GM21526 (cell line): ENCODE data around the gene ZNF778.

Source experiments
- ATAC-seq: cut with Tn5 transposase; IDR thresholded peaks from one replicate; pipeline ENCODE4 v1.9.1; 2021; ENCODE audit warnings: moderate library complexity; ENCODE audit not compliant: unreplicated experiment, low FRiP score

ZNF778 gene

GRCh38 chr16:89273741-89274472 is 56.4 kb downstream of the ZNF778 start:
- no peak for ATAC-seq

DNA sequence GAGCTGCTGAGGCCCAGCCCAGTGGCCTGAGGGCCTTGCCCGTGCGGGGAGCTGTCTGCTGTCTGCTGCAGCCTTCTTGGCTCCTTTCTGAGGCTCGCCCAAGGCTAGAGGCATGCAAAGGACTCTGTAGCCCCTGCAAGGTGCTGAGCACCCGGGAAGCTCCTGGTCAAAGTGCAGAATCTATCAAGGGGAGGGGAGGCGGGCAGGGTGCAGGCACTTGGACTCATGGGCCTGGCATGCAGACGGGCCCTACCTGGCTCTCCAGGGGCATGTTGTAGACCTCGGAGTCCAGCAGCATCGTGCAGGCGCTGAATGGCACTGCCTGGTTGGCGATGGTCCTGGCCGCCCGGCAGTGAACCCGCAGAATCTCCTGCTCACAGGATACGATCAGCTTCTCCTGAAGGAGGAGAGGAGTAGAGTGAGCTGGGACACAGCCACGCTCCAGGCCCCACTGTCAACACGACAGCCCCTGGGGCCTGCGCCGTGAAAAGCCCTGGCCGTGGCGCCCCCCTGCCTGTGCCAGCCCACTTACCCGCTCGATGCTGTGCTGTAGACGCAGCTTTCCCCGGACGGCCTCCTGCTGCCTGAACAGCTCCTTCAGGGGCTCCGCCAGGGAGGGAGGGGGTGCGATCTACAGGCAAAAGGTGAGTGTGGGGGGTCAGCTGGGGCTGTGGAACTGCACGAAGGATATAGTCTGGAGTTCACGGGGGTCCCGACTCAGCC is 57.2 kb downstream of the ZNF778 start:
- ATAC-seq: no peak

DNA sequence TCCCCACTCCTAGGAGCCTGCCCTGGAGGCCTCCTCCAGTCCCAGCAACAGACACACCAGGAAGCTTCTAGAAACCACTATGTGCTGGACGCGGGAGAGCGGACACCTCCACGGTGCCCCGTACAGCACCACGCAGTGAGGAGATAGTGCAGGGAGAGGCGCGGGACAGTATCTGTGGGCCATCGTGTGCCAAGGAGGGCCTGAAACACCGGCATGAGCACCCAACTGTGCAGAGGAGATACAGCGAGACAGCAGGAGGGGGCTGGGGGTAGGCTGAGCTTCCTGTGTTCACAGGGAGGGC is 57.7 kb downstream of the ZNF778 start:
- no peak for ATAC-seq

- no peak for ATAC-seq
These were observed 58.6 kb downstream of the ZNF778 start for GRCh38 chr16:89275837-89276720.

- no peak for ATAC-seq
These were observed 59.5 kb downstream of the ZNF778 start for GRCh38 chr16:89277049-89277448.

- ATAC-seq: no peak
These were observed 60.3 kb downstream of the ZNF778 start for GRCh38 chr16:89277641-89278341.

DNA sequence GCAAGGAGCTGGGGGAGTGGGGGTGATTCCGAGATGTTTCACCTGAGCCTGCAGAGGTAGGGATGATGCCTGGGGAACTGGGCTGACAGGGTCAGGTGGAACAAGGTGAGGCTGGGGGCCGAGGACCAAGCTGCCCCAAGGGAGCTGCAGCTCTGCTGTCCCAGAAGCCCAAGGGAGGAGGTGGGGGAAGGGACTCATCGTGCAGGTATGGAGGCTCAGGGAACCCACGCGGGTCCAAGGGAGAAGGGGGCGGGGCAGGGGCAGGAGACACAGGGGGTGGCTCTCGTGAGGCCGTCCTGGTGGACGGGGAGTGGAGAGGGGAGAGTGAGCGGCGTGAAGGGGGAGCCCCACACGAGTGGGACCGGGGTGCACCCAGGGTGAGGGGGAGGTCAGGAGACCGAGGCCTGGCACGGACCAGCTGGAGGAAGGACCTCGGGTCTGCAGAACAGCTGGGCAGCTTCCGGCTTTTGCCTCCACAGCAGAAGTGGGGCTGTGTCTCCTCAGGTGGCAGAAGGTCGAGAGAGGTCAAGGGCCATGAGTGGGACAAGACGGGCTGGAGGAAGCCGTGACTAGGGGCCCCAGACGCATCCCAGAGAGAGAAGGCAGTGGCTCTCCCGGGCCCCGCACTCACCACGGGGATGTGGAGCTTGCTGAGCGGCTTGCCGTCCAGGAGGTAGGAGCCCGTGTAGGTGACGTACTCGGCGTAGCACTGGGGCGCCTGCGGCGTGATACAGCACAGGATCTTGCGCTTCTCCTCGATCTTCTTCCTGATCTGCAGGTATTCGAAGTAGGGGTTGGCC is 61.1 kb downstream of the ZNF778 start:
- ATAC-seq: no peak

GRCh38 chr16:89279666-89280481 is 62.4 kb downstream of the ZNF778 start:
- no peak for ATAC-seq

GRCh38 chr16:89280546-89281188 is 63.2 kb downstream of the ZNF778 start:
- ATAC-seq: no peak

GRCh38 chr16:89281189-89281577 is 63.7 kb downstream of the ZNF778 start:
- ATAC-seq: no peak

DNA sequence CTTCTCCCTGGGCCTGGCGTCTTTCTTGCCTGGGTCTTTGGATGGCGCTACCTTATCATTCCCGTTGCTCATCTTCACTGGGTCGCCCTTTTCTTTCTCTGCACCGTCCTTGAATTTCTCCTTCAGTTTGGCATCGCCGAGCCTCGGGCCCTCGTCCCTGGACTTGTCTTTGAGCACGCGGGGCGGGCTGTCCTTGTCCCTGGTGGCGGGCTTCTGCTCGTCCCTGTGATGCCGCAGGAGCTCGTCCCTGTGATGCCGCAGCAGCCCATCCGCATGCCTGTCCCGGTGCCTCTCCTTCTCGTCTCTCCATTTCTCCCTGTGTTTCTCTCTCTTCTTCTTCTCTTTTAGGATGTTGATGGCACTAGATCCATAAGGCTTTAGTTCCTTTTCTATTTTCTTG is 64.3 kb downstream of the ZNF778 start:
- no peak for ATAC-seq

DNA sequence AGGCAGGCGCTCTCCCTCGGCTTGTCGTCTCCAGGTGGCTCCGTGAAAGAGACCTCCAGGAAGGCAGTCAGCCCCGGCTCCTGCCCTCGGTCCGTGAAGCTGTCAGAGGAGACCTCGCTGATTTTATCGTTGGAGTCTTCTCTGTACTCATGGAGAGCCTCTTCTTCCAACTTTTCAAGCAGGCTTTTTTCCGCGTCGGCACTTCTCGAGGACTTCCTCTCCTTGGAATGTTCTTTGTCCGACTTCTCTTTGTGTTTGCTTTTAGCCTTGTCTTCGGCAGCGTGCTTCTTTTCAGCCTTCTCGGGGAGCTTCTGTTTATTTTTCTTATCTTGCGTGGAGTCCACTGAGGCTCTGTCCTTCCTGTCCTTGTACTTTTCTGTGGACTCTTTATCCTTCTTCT is 65.0 kb downstream of the ZNF778 start:
- ATAC-seq: no peak

DNA sequence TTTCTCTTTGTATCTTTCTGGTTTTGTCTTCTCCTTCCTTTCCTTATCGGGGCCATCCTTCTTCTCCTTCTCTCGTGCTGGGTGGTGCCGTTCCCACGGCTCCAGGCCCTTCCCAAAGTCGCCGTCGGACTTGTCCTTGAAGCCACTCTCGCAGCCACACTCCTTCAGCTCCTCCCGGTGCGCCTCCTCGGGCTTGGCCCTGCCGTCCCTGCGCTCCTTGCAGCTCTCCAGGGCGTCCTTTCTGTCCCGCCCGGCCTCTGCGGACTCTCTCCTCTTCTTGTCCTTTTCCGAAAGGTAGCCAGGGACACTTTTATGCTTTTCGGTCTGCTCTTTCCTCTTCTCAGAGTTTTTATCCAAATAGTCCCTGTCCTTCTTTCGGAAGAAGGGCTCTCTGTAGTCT is 65.9 kb downstream of the ZNF778 start:
- no peak for ATAC-seq

DNA sequence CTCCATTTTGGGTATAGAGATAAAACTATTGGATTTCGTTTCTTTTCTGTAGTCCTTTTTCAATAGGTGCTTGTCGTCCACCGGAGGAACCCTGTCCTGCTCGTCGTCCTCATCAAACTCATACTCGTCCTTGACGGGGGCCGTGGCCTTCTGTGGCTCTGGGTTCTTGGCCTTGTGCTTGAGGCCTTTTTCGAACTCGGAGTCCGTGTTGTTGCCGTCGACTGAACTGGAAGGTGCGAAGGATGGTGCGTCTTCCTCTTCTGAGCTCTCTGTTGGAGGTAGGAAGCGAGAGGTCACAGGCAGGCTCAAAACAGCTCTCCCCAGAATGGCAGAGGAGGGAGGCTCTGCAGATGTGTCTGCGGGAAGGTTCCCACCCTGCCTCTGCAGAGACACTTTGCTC is 67.9 kb downstream of the ZNF778 start:
- no peak for ATAC-seq

GRCh38 chr16:89286096-89286495 is 68.6 kb downstream of the ZNF778 start:
- ATAC-seq: no peak
